A673 (cell line): Measurements from ENCODE around the gene MRPL51. TPM values are rescaled to one million over a fixed set of nuclear protein-coding genes. Genes with fewer than 3 reads are reported as not detected.
A peak's percentile ranks its signal among the peaks of the same experiment; 100 is the strongest.
"Not testable (repeated sequence)": the region's sequence is repeated elsewhere in the genome, so short reads cannot be mapped to it uniquely, and the experiment has no call there.

Source experiments
- BruUV-seq: library from RNA; stranded (reverse); fragments of 400-500 nt; replicated peaks from 2 replicates; lab custom pipeline; 2021; lab: Mats Ljungman, UMichigan
- CTCF ChIA-PET: fragments of 300-600 bp; sonication (Branson Sonifier 250); formaldehyde crosslinking; loops from one replicate; lab custom pipeline; 2022; ENCODE audit warnings: antibody characterized with exemption; lab: Charles Lee
- POLR2A ChIA-PET: fragments of 300-600 bp; sonication (Branson Sonifier 250); formaldehyde crosslinking; loops from one replicate; lab custom pipeline; 2022; ENCODE audit warnings: antibody characterized with exemption; ENCODE audit not compliant: low non-redundant PET; lab: Charles Lee
- DNase-seq: peaks from one replicate; pipeline ENCODE4 v3.0.0-alpha.2; 2015; ENCODE audit warnings: low spot score
- H3K27ac ChIP-seq: fragments of 200-600 bp; sonication (generic); 2 replicates; pipeline ENCODE4 v1.5.1; 2016; ENCODE audit warnings: mixed run types, low read depth, mild to moderate bottlenecking, mixed read lengths, antibody characterized with exemption, low read length; ENCODE audit not compliant: poor library complexity, severe bottlenecking
- H3K27me3 ChIP-seq: fragments of 200-600 bp; sonication (generic); replicated peaks from 2 replicates; pipeline ENCODE4 v1.6.1; 2017; ENCODE audit warnings: mixed run types, low read depth, mild to moderate bottlenecking, mixed read lengths, antibody characterized with exemption, low read length; ENCODE audit not compliant: insufficient read depth, poor library complexity
- H3K36me3 ChIP-seq: fragments of 200-600 bp; sonication (generic); 2 replicates; pipeline ENCODE4 v1.6.1; 2016; ENCODE audit warnings: mixed run types, mild to moderate bottlenecking, mixed read lengths, antibody characterized with exemption, low read length; ENCODE audit not compliant: insufficient read depth, poor library complexity, severe bottlenecking
- H3K4me1 ChIP-seq: fragments of 200-600 bp; sonication (generic); 2 replicates; pipeline ENCODE4 v1.6.1; 2017; ENCODE audit warnings: mixed run types, mild to moderate bottlenecking, mixed read lengths, antibody characterized with exemption, low read length; ENCODE audit not compliant: insufficient read depth, poor library complexity, severe bottlenecking
- H3K4me3 ChIP-seq: fragments of 200-600 bp; sonication (generic); 2 replicates; pipeline ENCODE4 v1.5.1; 2016; ENCODE audit warnings: low read depth, mixed run types, mild to moderate bottlenecking, mixed read lengths, low read length; ENCODE audit not compliant: poor library complexity, severe bottlenecking
- H3K9me3 ChIP-seq: fragments of 200-600 bp; sonication (generic); 2 replicates; pipeline ENCODE4 v1.6.1; 2016; ENCODE audit warnings: mixed run types, low read depth, mild to moderate bottlenecking, mixed read lengths, antibody characterized with exemption, low read length; ENCODE audit not compliant: poor library complexity, severe bottlenecking
- EZH2 ChIP-seq: fragments of 200-600 bp; sonication (generic); IDR thresholded peaks from 2 replicates; pipeline ENCODE4 v1.6.1; 2017; ENCODE audit warnings: borderline replicate concordance, low read depth, mild to moderate bottlenecking, mixed read lengths, antibody characterized with exemption, low read length; ENCODE audit not compliant: poor library complexity, severe bottlenecking
- intact Hi-C: fragments of 100-400 bp; cut with micrococcal nuclease; formaldehyde crosslinking; loops from one replicate; pipeline ENCODE4 v1.10.0; 2022; ENCODE audit not compliant: unreplicated experiment
- total RNA-seq: library from RNA; stranded (reverse); gene quantifications from 2 replicates; pipeline ENCODE4 v1.2.3, GENCODE V29; 2021
- TF ChIP-seq, protein P1 (sequence below): fragments of 300-800, 200-600 bp; sonication (generic); conservative IDR thresholded peaks from 2 replicates; pipeline ENCODE4 v1.5.1; 2017; ENCODE audit warnings: low read depth, mild to moderate bottlenecking, antibody characterized with exemption, low read length, moderate library complexity, mixed read lengths

Gene MRPL51
- total RNA-seq, 1 experiment from 2014 or later, result 401 TPM

DNA sequence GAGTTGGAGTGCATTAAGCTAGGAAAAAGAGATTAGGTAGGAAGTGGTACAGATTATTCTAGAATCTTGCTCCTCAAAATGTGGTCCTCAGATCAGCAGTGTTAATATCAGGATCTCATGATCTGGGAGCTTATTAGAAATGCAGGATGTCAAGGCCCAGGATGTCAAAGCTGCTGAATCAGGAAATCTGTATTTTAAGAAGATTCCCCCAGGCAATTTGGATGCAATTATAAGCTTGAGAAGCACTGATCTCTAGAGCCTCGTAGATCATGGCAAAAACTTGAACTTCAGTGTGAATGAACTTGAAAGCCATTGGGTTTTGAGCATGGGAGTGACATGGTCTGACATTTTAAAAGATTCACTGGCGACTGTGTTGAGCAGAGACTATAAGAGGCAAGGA, 7.4 kb upstream of the MRPL51 start:
- Histone ChIP-seq H3K27me3 (no peaks in the 10 kb centered on the region), H3K4me3 (no peak overlapping the region), H3K4me1 (peaks cover 9% of the 10 kb centered on the region), H3K27ac (peak overlapping the region; percentile 24), H3K9me3 (no peaks in the 10 kb centered on the region), H3K36me3 (peaks cover 60% of the 10 kb centered on the region)
- DNase-seq, result peak; percentile 70
- BruUV-seq, result no TSS peak
- POLR2A ChIA-PET, result interaction anchor here (0.7 kb wide), 1 partner anchor 15 kb away, joined by 8 read pairs; no protein-coding TSS in a partner anchor
- intact Hi-C loops, result no loop called here
- TF ChIP-seq, protein P1, sequence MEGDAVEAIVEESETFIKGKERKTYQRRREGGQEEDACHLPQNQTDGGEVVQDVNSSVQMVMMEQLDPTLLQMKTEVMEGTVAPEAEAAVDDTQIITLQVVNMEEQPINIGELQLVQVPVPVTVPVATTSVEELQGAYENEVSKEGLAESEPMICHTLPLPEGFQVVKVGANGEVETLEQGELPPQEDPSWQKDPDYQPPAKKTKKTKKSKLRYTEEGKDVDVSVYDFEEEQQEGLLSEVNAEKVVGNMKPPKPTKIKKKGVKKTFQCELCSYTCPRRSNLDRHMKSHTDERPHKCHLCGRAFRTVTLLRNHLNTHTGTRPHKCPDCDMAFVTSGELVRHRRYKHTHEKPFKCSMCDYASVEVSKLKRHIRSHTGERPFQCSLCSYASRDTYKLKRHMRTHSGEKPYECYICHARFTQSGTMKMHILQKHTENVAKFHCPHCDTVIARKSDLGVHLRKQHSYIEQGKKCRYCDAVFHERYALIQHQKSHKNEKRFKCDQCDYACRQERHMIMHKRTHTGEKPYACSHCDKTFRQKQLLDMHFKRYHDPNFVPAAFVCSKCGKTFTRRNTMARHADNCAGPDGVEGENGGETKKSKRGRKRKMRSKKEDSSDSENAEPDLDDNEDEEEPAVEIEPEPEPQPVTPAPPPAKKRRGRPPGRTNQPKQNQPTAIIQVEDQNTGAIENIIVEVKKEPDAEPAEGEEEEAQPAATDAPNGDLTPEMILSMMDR, result no peak
- TF ChIP-seq EZH2, result no peak
- CTCF ChIA-PET, result interaction anchor here (0.7 kb wide), 1 partner anchor 19 kb away, joined by 7 read pairs; no protein-coding TSS in a partner anchor

DNA sequence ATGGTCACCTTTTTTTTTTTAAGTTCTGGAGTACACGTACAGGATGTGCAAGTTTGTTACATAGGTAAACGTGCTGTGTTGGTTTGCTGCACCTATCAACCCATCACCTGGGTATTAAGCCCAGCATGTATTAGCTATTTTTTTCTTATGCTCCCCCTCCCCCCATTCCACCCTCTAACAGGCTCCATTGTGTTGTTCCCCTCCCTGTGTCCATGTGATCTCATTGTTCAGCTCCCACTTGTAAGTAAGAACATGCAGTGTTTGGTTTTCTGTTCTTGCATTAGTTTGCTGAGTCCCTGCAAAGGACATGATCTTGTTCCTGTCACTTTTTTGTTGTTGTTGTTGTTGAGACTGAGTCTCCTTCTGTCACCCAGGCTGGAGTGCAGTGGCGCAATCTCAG, 4.2 kb upstream of the MRPL51 start:
- H3K27ac ChIP-seq, H3K27me3 ChIP-seq, intact Hi-C loops, CTCF ChIA-PET, BruUV-seq, H3K9me3 ChIP-seq, H3K4me3 ChIP-seq, DNase-seq: not testable (repeated sequence)
- H3K36me3 ChIP-seq, result peaks cover 44% of the 10 kb centered on the region
- POLR2A ChIA-PET, result interaction anchor here (0.6 kb wide), 1 partner anchor 147 kb away, joined by 4 read pairs; no protein-coding TSS in a partner anchor
- H3K4me1 ChIP-seq, result peaks cover 17% of the 10 kb centered on the region

DNA sequence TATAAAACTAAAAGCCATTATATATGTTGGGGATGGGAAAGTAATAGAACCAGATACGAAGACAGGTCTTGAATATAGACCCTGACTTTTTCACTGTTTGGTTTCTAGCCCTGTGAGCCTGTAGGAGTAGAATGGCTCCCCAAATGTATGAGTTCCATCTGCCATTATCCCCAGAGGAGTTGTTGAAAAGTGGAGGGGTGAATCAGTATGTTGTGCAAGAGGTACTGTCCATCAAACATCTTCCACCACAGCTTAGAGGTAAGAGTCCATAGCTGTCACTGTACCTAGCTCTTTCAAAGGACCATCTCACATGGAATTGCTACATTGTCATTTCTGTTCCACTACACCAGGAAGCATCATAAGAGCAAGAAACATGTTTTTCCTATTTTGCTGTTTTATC, 1.9 kb upstream of the MRPL51 start:
- Histone ChIP-seq H3K4me3 (peak overlapping the region; percentile 86), H3K36me3 (peaks cover 46% of the 10 kb centered on the region), H3K9me3 (no peaks in the 10 kb centered on the region), H3K27me3 (no peaks in the 10 kb centered on the region), H3K27ac (peak overlapping the region; percentile 97), H3K4me1 (peaks cover 18% of the 10 kb centered on the region)
- no TSS peak for BruUV-seq
- DNase-seq, result peak; percentile 22
- ChIA-PET CTCF (no interaction called here), POLR2A (interaction anchor here (1.0 kb wide), 1 partner anchor 20 kb away, joined by 3 read pairs; no protein-coding TSS in a partner anchor)
- TF ChIP-seq, protein P1, result no peak
- no peak for TF ChIP-seq EZH2
- intact Hi-C loops, result no loop called here
